ENCODE results near the gene LANCL3.

DNA sequence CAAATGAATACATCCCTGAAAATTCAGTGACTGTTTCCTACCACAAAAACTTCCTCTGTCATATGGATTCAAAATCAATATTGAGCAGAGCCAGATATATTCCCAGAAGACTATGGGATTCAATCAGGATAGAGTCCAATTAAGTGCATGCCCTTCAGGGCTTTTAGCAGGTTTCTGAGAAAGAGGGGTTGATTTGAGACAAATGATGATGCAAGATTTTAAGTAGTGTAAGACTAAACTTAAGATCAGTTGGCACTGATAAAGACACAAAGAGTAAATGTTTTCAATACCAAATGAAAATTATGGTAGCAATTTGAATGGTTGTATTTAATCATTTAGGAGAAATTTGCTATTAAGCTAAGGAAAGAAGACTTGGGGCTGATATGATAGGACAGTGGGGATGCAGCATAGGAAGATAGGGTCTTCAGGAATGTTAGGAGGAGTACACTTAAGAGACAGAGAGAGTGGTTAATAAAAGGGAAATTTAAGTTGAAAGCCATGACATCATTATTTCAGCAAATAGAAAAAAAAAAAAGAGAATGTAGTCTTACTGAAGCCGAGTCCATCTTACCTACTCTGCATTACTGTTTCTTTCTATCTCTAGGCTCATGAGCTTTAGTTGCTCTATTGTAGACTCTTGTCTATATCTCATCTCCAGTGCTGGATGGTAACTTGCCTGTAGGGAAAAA lies 82.1 kb downstream of the LANCL3 start:
- TF ChIP-seq POLR2A (IDR thresholded peaks at IDR 0.05), result no peak
- no peak for TF ChIP-seq CTCF (IDR thresholded peaks at IDR 0.05)
- no peak for TF ChIP-seq POLR2AphosphoS5 (IDR thresholded peaks at IDR 0.05)
